Measurements from ENCODE around the gene MTMR11. TPM values are rescaled to one million over a fixed set of nuclear protein-coding genes. Genes with fewer than 3 reads are reported as not detected.

The MTMR11 gene
- total and polyA plus RNA-seq, 2 experiments from 2014 or later, result 2.4 to 3.6 TPM

GRCh38 chr1:149965440-149965839, 28.8 kb upstream of the MTMR11 start:
- Histone ChIP-seq H3F3A (replicated peaks; ENCODE audit: low read depth) (0 out of 2 replicates have a peak, but pooled peaks cover 2% of the 10 kb centered on the region), H3K4me2 (no peak overlapping the region), H3K27me3 (ENCODE audit: insufficient read depth) (no peaks in the 10 kb centered on the region), H3K9me2 (ENCODE audit: insufficient read depth) (no peaks in the 10 kb centered on the region), H3K36me3 (ENCODE audit: insufficient read depth) (peaks cover 19% of the 10 kb centered on the region), H3K4me3 (no peak overlapping the region), H3K4me1 (ENCODE audit: insufficient read depth) (no peaks in the 10 kb centered on the region), H3K79me2 (replicated peaks; ENCODE audit: insufficient read depth) (no peaks in the 10 kb centered on the region), H3K27ac (ENCODE audit: low read depth) (no peak overlapping the region), H2AFZ (no peak overlapping the region), H4K20me1 (replicated peaks; ENCODE audit: insufficient read depth) (no peaks in the 10 kb centered on the region; the same call in 1 of the 2 replicates)
- Mint-ChIP-seq H3K27ac (no peak overlapping the region), H3K4me3 (no peak overlapping the region), H3K27me3 (ENCODE audit: insufficient read depth, low read depth, poor library complexity) (no peaks in the 10 kb centered on the region), H3K36me3 (ENCODE audit: low read depth) (peaks cover 45% of the 10 kb centered on the region), H3K4me1 (no peaks in the 10 kb centered on the region), H3K9me3 (peaks cover 3% of the 10 kb centered on the region; the same call in 1 of the 3 replicates)
- DNase-seq (ENCODE audit: low spot score), result no peak
- TF ChIP-seq ETS1 (IDR thresholded peaks at IDR 0.05) (no peak), EZH2phosphoT487 (IDR thresholded peaks at IDR 0.05; ENCODE audit: unreplicated experiment) (no peak), NANOG (IDR thresholded peaks at IDR 0.05; ENCODE audit: borderline replicate concordance) (no peak), ZNF331 (CRISPR knock-in tag; IDR thresholded peaks at IDR 0.05; ENCODE audit: low read depth) (no peak), ZNF114 (CRISPR knock-in tag; IDR thresholded peaks at IDR 0.05) (no peak), POLR2AphosphoS5 (IDR thresholded peaks at IDR 0.05; ENCODE audit: low read depth) (no peak), STAT1 (IDR thresholded peaks at IDR 0.05; ENCODE audit: unreplicated experiment) (no peak), CTCF (conservative IDR thresholded peaks at IDR 0.05; ENCODE audit: low read depth in 2 of 2) (no peak), JUNB (IDR thresholded peaks at IDR 0.05; ENCODE audit: unreplicated experiment) (no peak), REST (IDR thresholded peaks at IDR 0.05; ENCODE audit: unreplicated experiment) (no peak), EZH2 (IDR thresholded peaks at IDR 0.05; ENCODE audit: low read depth, unreplicated experiment) (no peak), CREB1 (CRISPR knock-in tag; IDR thresholded peaks at IDR 0.05; ENCODE audit: low read depth) (no peak)
- ATAC-seq, result no peak

Data from GM23338 (cell line).